AG04450 (cell line): ENCODE results near the gene F10. TPM values are rescaled to one million over a fixed set of nuclear protein-coding genes. Genes with fewer than 3 reads are reported as not detected.
"Not testable (repeated sequence)": the region's sequence is repeated elsewhere in the genome, so short reads cannot be mapped to it uniquely, and the experiment has no call there.

Source experiments
- CTCF ChIA-PET: fragments of 300-600, 350-600 bp; formaldehyde crosslinking; extraction: SDS; loops from one replicate; lab custom pipeline; 2022; ENCODE audit warnings: antibody characterized with exemption, inconsistent platforms; lab: Charles Lee
- POLR2A ChIA-PET: fragments of 350-600 bp; formaldehyde crosslinking; extraction: SDS; loops from one replicate; lab custom pipeline; 2021; ENCODE audit warnings: antibody characterized with exemption, inconsistent platforms; lab: Yijun Ruan, JAX
- DNase-seq: peaks from one replicate; pipeline ENCODE4 v3.0.0-alpha.2; 2011; ENCODE audit warnings: low read depth, low spot score
- H3K27ac ChIP-seq: one replicate; pipeline ENCODE4 v1.5.1; 2012; ENCODE audit warnings: low read depth, low read length, control low read depth
- H3K27me3 ChIP-seq: one replicate; pipeline ENCODE4 v1.6.0; 2012; ENCODE audit warnings: low read length; ENCODE audit not compliant: control insufficient read depth, insufficient read depth
- H3K4me3 ChIP-seq: 2 replicates; pipeline ENCODE4 v1.5.1; 2011; ENCODE audit warnings: mild to moderate bottlenecking, low read depth, low read length, control low read depth
- H3K9me3 ChIP-seq: 2 replicates; pipeline ENCODE4 v1.5.1; 2012; ENCODE audit warnings: low read length; ENCODE audit not compliant: control insufficient read depth, insufficient read depth
- polyA plus RNA-seq: library from polyadenylated mRNA; depleted of rRNA; stranded (reverse); fragments of >200 nt; gene quantifications from 2 replicates; pipeline ENCODE4 v1.2.3, GENCODE V29; 2011
- TF ChIP-seq, protein P1 (sequence below): IDR thresholded peaks from 2 replicates; pipeline ENCODE4 v1.5.1; 2011; ENCODE audit warnings: low read depth, low read length, control low read depth, inconsistent platforms

The F10 gene
- polyA plus RNA-seq, 1 experiment = 17.7 TPM

- CTCF ChIA-PET = no interaction called here
- no peak for DNase-seq
- H3K9me3 ChIP-seq = peaks cover 5% of the 10 kb centered on the region; the same call in 1 of the 2 replicates
- TF ChIP-seq, protein P1, sequence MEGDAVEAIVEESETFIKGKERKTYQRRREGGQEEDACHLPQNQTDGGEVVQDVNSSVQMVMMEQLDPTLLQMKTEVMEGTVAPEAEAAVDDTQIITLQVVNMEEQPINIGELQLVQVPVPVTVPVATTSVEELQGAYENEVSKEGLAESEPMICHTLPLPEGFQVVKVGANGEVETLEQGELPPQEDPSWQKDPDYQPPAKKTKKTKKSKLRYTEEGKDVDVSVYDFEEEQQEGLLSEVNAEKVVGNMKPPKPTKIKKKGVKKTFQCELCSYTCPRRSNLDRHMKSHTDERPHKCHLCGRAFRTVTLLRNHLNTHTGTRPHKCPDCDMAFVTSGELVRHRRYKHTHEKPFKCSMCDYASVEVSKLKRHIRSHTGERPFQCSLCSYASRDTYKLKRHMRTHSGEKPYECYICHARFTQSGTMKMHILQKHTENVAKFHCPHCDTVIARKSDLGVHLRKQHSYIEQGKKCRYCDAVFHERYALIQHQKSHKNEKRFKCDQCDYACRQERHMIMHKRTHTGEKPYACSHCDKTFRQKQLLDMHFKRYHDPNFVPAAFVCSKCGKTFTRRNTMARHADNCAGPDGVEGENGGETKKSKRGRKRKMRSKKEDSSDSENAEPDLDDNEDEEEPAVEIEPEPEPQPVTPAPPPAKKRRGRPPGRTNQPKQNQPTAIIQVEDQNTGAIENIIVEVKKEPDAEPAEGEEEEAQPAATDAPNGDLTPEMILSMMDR = no peak
- no peaks in the 10 kb centered on the region for H3K27me3 ChIP-seq
- H3K27ac ChIP-seq = no peak overlapping the region
- H3K4me3 ChIP-seq = no peak overlapping the region
- POLR2A ChIA-PET = no interaction called here
Observed at GRCh38 chr13:113076681-113077401, 45.8 kb upstream of the F10 start.

DNA sequence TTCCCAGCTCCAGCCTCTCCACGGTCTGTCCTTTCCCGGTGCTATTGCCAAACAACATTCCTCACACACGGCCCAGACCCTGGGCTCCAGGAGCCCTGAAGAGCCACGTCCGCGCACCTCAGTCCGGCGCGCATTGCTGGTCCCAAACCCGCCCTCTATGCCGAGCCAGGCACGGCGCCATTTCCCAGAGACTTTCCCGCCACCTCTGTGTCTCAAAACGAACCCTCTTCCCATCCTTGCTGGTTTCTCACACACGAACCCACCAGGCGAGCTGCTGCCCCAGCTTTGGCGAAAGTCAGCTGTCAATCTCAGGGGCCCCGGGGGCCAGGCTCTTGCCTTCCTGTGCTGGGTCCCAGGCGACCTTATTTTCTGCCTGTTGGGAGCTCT is 45.0 kb upstream of the F10 start:
- H3K9me3 ChIP-seq = peaks cover 5% of the 10 kb centered on the region; the same call in 1 of the 2 replicates
- no peak for DNase-seq
- no peaks in the 10 kb centered on the region for H3K27me3 ChIP-seq
- ChIA-PET CTCF (no interaction called here), POLR2A (no interaction called here)
- H3K4me3 ChIP-seq = no peak overlapping the region
- TF ChIP-seq, protein P1 = no peak
- no peak overlapping the region for H3K27ac ChIP-seq

DNA sequence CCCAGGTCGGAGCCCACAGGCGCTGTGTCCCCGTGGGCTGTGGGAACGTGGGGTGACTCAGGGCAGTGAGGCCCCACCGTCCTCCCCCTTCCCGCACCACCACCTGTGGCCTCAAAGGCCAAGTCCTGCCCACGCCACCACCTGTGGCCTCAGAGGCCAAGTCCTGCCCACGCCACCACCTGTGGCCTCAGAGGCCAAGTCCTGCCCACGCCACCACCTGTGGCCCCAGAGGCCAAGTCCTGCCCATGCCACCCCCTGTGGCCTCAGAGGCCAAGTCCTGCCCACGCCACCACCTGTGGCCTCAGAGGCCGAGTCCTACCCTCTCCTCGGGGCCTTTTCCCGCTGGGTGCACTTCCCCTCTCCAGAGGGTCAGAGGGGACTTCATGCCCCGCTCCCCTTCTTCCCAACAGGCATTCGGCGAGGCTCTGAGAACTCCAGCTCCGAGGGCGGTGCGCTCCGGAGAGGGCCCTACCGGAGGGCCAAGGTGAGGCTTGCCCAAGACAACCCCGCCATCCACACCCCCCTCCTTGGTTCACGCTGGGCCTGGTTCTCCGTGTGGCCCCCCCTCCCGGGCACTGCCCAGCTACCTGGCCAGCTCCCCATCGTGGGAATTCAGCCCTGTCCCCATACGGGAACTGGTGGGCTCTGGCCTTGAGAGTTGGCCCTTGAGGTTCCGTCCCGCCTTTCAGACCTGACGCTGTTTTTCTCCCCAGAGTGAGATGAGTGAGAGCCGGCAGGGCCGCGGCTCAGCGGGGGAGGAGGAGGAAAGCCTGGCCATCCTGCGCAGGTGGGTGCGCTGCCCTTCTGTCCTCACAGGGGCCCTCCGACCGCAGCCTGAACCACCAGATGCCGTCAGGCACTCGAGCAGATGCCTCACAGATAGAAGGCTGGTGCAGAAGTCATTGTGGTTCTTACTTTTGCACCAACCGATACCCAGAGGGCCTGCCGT is 44.4 kb upstream of the F10 start:
- CTCF ChIA-PET = no interaction called here

GRCh38 chr13:113078902-113079780 is 43.5 kb upstream of the F10 start:
- Histone ChIP-seq H3K9me3 (peaks cover 5% of the 10 kb centered on the region; the same call in 1 of the 2 replicates), H3K27ac (no peak overlapping the region), H3K4me3 (no peak overlapping the region), H3K27me3 (peaks cover 3% of the 10 kb centered on the region)
- no peak for DNase-seq
- TF ChIP-seq, protein P1 = no peak
- ChIA-PET POLR2A (interaction anchor here (0.7 kb wide), 1 partner anchor 188 kb away, joined by 3 read pairs; no protein-coding TSS in a partner anchor), CTCF (no interaction called here)

More for the DNA sequence above, 44.4 kb upstream of the F10 start:
- no peak overlapping the region for H3K27ac ChIP-seq
- no peaks in the 10 kb centered on the region for H3K27me3 ChIP-seq
- TF ChIP-seq, protein P1 = no peak
- H3K4me3 ChIP-seq = no peak overlapping the region
- POLR2A ChIA-PET = no interaction called here
- DNase-seq = no peak
- peaks cover 5% of the 10 kb centered on the region; the same call in 1 of the 2 replicates for H3K9me3 ChIP-seq

DNA sequence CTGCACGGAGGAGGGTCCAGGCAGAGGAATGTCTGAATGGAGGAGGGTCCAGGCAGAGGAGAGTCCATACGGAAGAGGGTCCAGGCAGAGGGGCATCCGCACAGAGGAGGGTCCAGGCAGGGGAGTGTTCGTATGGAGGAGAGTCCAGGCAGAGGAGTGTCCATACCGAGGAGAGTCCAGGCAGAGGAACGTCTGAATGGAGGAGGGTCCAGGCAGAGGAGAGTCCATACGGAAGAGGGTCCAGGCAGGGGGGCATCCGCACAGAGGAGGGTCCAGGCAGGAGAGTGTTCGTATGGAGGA is 42.9 kb upstream of the F10 start:
- H3K4me3 ChIP-seq, DNase-seq, H3K9me3 ChIP-seq, H3K27ac ChIP-seq, CTCF ChIA-PET, H3K27me3 ChIP-seq: not testable (repeated sequence)
- POLR2A ChIA-PET = interaction anchor here (0.7 kb wide), 1 partner anchor 187 kb away, joined by 3 read pairs; no protein-coding TSS in a partner anchor
